Measurements from ENCODE around the gene PTP4A2.

The PTP4A2 gene

GRCh38 chr1:31938184-31938975 lies at the start of gene PTP4A2:
PTP4A2 (minus strand) TSS chr1:31938368; CDS start chr1:31919065, 19,303 bp downstream.
- DNase-seq: peak; percentile 73 to 86

- DNase-seq: no peak
These were observed 49.0 kb upstream of the PTP4A2 start for GRCh38 chr1:31987135-31987619.

- no peak for DNase-seq
These were observed 47.3 kb upstream of the PTP4A2 start for GRCh38 chr1:31985430-31985829.

- DNase-seq: peak; percentile 18 to 54
These were observed 46.5 kb upstream of the PTP4A2 start for GRCh38 chr1:31984419-31985347.

- DNase-seq: no peak
These were observed 43.8 kb upstream of the PTP4A2 start for GRCh38 chr1:31981972-31982371.

GRCh38 chr1:31981456-31981839 lies 43.3 kb upstream of the PTP4A2 start:
- no peak for DNase-seq

- no peak for DNase-seq
These were observed 42.8 kb upstream of the PTP4A2 start for GRCh38 chr1:31980835-31981455.

- no peak for DNase-seq
These were observed 40.8 kb upstream of the PTP4A2 start for GRCh38 chr1:31978843-31979400.

- DNase-seq: no peak
These were observed 39.4 kb upstream of the PTP4A2 start for GRCh38 chr1:31977385-31978131.

GRCh38 chr1:31976401-31976800 lies 38.2 kb upstream of the PTP4A2 start:
- no peak for DNase-seq

- no peak for DNase-seq
These were observed 32.7 kb upstream of the PTP4A2 start for GRCh38 chr1:31970873-31971272.

GRCh38 chr1:31961536-31961935 lies 23.4 kb upstream of the PTP4A2 start:
- no peak for DNase-seq

GRCh38 chr1:31959521-31960340 lies 21.6 kb upstream of the PTP4A2 start:
- DNase-seq: no peak

- DNase-seq: peak; percentile 30 to 38
These were observed 19.8 kb upstream of the PTP4A2 start for GRCh38 chr1:31957701-31958674.

GRCh38 chr1:31955917-31956736 lies 18.0 kb upstream of the PTP4A2 start:
- peak; percentile 68 to 79 for DNase-seq

GRCh38 chr1:31954607-31955283 lies 16.6 kb upstream of the PTP4A2 start:
- no peak for DNase-seq

- no peak for DNase-seq
These were observed 14.7 kb upstream of the PTP4A2 start for GRCh38 chr1:31952825-31953220.

- no peak for DNase-seq
These were observed 13.1 kb upstream of the PTP4A2 start for GRCh38 chr1:31951276-31951675.

Data from stimulated activated CD4-positive, alpha-beta T cell treated with anti-CD3 and anti-CD28 coated beads, Interleukin-4, amount 100 ng/mL, for 4 hours (primary cell).